Left forelimb (tissue), 1 donor: Measurements from ENCODE around the gene SLC16A11.
A peak's percentile ranks its signal among the peaks of the same experiment; 100 is the strongest.
"Not testable (repeated sequence)": the region's sequence is repeated elsewhere in the genome, so short reads cannot be mapped to it uniquely, and the experiment has no call there.

Source experiments
- DNase-seq: peaks from one replicate; pipeline ENCODE4 v3.0.0-alpha.2; 2018; ENCODE audit warnings: low spot score

SLC16A11 gene

DNA sequence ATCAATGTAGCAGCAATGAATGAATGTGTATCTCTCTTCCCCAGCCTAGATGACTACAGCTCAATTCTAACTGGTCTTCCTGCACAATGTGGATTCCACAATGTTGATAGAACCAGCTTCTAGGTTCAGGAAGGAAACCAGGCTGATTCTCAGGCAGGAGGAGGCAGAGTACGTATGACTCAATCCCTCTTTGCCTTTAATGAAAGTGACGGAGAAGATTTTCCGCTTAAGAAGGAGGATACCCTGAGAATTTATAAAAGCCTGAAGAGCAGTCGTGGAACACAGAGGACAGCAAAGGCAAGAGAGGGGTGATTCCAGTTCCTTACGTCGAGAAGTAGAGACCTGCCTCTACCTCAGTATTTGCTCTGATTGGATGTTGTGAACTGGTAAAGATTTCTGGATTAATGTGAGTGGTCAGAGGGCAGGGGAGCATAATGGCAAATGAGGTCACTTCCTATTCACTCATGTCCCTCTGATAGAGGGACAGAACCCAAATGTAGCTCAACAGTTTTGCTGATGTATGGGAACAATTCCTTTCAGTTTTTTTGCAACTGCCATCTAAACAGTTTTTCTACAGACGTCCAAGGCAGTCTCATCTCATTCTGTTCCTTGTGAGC, 15.0 kb upstream of the SLC16A11 start:
- no peak for DNase-seq

DNA sequence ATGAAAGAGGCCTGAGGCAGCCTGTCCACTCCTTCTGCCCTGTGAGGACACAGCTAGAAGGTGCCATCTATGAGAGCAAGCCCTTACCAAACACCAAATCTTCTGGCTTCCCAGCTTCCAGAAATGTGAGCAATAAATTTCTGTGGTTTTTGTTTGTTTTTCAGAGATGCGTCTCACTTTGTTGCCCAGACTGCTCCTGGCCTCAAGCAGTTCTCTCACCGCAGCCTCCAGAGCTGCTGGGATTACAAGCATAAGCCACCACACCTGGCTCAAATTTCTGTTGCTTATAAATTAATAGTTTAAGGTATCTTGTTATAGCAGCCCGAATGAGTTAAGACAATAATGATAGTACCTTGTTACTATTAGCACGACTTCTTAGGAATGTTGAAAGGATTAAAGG, 12.5 kb upstream of the SLC16A11 start:
- no peak for DNase-seq

DNA sequence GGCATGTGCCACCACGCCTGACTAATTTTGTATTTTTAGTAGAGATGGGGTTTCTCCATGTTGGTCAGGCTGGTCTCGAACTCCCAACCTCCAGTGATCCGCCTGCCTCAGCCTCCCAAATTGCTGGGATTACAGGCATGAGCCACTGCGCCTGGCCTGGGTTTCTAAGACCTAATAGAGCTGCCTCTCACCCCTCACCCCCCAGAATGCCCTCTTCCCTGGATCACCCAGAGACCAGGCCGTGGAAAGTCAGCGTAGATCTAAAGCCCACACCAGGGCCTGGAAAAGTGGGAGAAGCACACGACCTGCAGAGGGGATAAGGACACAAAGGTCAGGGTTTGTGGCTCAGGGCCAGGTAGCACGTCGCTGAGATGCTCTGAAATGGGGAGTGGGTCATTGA, 6.7 kb upstream of the SLC16A11 start:
- not testable (repeated sequence) for DNase-seq

DNA sequence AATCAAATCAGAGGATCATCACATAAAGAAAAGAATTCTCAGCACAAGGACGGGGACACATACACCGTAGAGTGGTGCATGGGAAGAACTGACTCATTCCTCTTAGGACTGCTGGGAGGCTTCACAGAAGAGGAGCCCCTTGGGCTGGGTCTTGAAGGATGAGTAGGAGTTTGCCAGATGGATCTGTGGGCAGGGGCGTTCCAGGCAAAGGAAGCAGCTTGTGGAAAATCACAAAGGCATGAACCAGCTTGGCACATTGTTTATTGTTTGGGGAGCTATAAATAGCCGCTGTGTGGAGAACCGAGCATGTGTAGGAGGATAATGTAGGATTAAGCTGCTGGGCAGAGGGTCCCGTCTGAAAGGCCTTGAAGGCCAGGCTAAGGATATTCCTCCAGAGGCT, 5.1 kb upstream of the SLC16A11 start:
- DNase-seq: no peak

DNA sequence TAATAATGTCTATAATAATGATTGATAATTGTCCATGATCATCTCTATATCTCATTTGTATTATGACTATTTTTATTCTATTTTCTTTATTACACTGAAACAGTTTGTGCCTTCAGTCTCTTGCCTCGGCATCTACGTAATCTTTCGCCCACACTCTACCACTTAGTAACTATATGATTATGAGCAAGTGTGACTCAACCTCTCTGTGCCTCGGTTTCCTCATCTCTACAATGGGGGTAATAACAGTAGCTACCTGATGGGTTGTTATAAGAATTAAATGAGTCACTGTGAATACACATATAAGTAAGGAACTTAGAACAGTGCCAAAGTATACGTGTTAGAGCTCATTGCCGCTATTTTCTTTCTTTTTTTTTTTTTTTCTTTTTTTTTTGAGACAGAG, 3.7 kb upstream of the SLC16A11 start:
- DNase-seq: no peak

DNA sequence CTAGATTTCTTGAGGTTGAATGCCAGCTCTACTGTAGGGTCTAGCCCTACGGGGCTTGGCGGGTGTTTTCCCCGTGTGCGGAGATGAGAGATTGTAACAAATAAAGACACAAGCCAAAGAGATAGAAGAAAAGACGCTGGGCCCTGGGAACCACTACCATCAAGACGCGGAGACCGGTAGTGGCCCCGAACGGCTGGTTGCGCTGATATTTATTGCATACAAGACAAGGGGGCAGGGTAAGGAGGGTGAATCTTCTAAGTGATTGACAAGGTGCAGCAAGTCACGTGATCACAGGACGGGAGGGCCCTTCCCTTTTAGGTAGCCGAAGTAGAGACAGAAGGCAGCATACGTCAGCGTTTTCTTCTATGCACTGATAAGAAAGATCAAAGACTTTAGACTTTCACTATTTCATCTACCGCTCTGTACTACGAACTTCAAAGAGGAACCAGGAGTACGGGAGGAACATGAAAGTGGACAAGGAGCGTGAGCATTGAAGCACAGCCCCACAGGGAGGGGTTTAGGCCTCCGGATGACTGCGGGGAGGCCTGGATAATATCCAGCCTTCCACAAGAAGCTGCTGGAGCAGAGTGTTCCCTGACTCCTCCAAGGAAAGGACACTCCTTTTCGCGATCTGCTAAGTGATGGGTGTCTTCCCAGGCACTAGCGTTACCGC, 3.0 kb upstream of the SLC16A11 start:
- DNase-seq: not testable (repeated sequence)

DNA sequence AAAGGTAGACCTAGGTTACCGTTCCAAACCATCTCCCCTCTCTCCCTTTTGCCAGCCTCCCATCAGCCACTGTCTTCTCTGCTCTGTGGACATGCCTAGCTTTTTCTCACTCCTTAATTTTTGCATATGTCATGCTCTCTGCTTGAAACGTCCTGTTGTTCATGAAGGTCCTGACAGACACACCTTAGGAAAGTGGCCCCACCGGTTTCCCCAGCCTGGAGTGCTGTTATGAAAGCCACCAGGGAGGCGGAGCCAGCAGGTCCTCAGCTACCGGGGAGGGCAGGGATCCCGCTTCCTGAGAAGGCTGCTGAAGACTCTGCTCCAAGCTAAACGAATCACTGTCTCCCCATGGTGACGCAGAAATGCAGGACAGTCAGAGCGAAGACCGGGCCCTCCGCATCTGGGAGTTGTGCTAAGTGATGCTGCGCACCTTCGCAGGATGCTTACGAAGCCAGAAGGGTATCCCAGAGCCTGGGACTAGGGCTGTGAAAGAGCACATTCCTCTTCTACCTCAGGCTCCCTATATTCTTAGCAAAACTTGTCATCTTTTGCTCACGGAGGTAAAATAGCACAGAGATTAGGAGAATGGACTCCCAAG, 2.3 kb upstream of the SLC16A11 start:
- no peak for DNase-seq

DNA sequence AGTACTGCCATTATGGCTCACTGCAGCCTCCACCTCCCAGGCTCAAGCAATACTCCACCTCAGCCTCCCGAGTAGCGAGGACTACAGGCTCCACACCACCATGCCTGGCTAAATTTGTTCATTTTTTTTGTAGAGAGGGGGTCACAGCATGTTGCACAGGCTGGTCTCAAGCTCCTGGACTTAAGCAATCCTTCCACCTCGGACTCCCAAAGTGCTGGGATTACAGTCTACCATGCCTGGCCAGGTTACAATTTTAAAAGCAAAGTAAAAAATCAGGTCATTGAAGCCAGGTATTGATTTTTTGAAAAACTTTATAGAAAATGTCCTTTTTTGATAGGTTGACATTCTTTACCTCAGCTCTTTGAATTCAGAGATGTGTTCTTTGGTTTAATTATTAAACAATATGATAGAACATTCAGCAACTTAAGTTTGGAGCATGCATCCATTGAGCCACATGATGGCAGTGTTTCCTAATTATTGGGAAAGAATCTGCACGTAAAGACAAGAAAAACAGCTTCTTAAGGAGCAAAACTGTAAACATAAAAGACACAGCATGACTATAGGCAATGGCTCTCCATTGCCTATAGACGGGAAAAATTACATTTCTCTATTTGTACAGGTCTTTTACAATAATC, 1.7 kb upstream of the SLC16A11 start:
- no peak for DNase-seq

DNA sequence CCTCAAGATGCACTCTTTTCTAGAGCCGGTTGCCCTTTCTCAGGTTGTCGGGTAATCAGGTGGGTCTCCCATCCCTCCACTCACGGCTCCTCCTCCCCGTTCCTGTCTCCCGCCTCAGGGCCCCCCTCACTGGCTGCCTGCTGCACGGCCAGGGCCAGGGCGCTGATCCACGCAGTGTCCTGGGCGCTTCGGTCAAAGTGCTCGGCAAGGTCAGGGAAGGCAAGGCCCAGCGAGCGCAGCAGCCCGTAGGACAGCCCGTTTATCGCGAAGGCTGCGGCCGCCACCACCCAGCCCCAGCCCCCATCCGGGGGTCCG, 753 bp downstream of the SLC16A11 start:
- DNase-seq: no peak

DNA sequence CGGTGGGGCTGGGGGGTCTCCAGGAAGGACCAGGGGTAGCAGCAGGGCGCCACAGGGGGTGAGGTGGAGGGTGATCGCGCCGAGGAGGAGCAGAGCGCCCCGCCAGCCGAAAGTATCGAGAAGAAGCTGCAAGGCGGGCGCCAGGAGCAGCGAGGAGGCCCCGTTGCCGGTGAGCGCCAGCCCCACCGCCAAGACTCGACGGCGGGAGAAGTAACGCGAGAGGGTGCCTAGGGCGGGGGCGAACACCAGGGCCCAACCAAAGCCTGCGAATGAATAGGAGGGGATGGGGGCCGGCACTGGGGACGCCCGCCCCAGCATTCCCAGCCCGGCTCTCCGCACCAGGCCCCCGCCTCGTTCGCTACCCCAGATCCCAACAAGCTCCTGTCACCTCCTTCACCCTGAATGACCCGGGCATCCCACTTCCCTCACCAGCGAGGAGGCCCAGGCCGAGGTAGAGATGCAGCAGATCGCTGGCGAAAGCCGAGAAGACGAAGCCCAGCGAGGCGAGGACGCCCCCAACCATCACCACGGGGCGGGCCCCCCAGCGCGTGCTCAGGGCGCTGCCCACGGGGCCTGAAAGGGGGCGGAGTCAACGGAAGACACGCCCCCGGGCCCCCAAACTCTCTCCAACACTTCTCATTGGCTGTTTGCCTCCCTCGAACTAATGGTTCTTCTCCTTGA, 1.3 kb downstream of the SLC16A11 start:
- DNase-seq: no peak

DNA sequence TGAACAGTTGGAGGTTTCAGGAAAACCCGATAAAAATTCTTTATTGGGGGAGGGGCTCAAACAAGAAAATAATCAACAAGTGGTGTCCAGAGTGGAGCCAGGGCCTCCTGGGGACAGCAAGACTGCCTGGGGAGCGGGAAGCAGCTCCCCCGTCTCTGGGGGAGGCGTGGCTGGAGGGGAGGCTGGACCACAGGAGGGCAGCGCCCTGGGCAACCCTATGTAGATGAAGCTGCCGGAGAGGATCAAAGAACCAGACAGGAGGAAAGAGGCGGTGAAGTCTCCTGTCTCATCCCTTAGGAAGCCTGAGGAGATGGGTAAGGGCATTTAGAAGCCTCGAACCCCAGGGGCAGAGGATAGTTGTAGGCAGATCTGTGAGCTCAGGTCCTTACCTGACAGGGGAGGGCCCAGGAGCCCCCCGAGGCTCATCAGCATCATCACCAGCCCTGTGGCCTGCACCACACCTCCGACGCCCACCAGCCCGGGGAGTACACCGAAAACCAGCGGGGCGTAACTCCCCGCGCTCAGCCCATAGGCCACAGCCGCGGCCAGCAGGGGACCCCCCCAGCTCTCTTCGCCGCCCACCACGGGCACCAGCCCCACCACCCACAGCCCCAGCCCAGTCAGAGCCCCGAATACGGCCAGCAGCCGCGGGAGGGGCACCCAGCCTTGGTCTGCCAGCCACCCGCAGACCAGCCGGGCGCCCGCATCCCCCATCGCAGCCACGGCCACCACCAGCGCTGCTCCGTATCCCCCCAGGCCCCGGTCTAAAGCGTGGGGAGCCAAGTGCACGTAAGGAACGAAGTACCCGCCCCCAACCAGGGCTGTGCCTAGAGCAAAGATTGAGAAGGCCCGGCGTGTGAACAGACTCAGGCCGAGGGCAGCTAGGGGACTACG, 2.0 kb downstream of the SLC16A11 start:
- no peak for DNase-seq

DNA sequence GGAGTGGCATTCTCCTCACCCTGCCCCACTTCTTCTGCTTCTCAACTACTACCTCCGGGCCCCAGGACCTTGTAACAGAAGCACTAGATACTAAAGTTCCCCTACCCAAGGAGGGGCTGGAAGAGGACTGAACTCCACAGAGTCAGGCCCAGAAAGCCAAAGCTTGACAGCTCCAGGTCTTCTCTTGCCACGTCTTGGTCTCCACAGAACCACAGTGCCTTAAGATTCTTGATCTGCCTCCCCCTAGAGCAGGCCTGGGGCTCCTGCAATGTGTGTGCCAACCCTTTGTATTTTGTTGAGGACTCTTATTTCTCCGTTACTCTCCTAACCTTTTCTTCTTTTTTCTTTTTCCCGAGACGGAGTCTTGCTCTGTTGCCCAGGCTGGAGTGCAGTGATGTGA, 4.1 kb downstream of the SLC16A11 start:
- no peak for DNase-seq

DNA sequence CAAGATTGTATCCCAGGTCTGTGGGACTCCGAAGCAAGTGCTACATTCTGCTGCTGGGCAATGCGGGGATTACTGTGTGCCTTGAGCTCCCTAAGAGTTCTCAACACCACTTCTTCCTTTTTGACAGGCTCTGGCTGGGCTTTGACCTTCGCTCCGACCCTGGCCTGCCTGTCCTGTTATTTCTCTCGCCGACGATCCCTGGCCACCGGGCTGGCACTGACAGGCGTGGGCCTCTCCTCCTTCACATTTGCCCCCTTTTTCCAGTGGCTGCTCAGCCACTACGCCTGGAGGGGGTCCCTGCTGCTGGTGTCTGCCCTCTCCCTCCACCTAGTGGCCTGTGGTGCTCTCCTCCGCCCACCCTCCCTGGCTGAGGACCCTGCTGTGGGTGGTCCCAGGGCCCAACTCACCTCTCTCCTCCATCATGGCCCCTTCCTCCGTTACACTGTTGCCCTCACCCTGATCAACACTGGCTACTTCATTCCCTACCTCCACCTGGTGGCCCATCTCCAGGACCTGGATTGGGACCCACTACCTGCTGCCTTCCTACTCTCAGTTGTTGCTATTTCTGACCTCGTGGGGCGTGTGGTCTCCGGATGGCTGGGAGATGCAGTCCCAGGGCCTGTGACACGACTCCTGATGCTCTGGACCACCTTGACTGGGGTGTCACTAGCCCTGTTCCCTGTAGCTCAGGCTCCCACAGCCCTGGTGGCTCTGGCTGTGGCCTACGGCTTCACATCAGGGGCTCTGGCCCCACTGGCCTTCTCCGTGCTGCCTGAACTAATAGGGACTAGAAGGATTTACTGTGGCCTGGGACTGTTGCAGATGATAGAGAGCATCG, 5.6 kb downstream of the SLC16A11 start:
- no peak for DNase-seq

DNA sequence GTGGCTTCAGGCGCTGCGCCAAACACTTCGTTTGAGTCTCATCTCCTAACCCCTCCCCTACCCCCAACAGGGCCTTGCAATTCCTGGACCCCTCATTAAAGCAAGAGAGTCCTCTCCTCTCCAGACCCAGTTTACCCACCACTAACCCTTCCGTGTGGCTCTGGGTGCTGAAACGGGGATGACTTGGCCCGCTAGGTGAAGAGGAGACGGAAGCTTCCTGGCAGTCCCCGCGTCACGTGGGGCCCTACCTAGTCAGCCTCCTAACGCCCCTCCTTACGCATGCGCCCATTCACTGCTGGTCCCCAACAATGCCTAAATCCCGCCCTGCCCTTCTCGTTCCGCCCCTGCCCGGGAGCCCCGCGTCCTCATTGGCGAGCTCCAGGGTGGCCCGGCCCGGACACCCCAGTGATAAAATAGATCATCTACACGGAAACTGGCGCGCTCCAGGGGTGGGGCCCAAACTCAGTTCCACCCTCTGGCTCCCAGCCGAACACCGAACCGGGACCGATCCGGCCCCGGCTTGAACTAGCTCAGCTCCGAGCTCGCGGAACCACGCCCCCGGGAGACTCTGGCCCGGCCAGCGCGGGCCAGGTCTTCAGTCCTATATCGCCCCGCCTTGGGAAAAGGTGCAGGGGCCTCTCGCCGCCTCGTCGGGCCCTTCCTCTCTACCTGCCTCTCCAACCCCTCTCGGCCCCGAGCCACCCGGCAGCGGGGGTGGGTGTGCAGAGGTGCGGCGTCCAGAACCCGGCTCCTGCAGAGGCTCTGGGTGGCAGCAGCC, 8.1 kb downstream of the SLC16A11 start, which contains the start of gene SLC16A13:
Gene SLC16A13 (plus strand): TSS at position 425 of the 778 bp plus-strand sequence. CDS start 368 bp downstream, outside the sequence.
- DNase-seq: peak; percentile 88

DNA sequence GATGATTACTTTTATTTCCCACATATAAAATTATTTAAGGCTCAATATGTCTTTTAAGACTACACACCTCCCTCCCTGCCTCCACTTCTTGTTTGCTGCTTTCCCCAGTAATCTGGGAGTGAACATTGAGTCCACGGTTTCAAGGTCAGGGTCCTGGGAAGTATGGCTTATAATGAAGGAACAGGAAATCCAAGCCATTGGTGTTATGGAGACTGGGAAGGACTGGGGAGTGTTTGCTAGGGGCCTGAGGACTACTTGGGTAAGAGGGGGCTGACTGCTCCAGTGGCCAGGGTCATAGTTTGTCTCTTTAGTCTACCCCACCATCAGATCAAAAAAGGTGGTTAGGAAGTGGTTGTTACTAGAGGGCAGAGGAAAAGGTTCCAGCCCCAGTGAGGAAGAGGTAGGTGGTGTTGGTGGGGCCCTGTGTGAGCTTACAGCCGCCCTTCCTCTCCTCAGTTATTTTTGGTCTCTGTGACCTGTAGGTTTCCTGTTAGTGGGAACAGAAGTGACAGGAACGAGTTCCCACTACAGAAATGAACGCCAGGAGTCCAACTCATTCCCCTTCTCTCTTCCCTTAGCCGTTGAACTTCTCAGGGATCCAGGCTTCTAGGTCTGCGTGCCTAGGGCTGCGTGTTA, 8.8 kb downstream of the SLC16A11 start:
- DNase-seq: no peak

DNA sequence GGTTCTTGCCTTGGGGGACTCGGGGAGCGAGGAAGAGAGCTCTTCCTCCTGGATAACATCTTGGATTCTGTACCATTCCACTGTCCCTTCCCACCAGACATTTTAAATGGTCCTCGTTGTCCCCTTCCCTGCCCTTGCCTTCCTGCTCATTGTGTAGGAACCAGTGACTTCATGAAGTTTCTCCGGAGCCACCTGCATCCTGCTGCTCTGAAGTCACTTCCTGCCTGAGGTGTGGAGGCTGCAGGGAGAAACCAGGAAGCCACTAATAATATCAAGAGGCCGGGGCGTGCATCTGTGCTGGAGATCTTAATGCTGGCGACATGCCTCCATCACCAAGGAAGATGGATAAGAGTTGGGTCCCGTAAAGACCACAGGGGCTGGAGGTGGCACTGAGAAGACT, 14.2 kb downstream of the SLC16A11 start:
- DNase-seq: no peak

DNA sequence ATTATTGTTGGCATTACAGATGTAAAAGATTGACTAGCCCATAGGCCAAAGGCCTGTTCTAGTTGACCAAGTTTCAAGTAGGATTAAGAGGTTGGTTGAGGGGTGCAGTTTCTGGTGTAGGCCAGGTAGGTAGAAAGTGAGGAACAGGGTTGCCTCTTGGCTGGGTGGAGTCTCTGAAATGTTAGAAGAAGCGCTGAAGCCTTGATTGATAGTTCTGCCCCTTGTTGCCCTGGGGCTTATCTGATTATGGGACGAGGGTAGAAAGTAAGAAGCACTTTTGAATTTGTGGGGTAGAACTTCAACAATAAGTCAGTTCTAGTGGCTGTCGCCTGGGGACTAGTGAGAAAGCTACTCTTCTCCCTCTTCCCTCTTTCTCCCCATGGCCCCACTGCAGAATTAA, 14.8 kb downstream of the SLC16A11 start:
- no peak for DNase-seq

DNA sequence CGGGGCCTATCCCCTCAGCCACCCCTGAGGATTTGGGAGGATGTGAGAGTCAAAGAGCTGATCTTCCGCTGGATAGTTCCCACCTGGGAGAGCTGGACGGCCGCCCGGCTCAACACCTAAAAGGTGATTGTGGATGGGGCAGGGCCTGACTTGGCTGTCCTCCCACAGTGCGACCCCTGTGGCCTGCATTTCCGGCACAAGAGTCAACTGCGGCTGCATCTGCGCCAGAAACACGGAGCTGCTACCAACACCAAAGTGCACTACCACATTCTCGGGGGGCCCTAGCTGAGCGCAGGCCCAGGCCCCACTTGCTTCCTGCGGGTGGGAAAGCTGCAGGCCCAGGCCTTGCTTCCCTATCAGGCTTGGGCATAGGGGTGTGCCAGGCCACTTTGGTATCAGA, 16.6 kb downstream of the SLC16A11 start:
- DNase-seq: no peak

DNA sequence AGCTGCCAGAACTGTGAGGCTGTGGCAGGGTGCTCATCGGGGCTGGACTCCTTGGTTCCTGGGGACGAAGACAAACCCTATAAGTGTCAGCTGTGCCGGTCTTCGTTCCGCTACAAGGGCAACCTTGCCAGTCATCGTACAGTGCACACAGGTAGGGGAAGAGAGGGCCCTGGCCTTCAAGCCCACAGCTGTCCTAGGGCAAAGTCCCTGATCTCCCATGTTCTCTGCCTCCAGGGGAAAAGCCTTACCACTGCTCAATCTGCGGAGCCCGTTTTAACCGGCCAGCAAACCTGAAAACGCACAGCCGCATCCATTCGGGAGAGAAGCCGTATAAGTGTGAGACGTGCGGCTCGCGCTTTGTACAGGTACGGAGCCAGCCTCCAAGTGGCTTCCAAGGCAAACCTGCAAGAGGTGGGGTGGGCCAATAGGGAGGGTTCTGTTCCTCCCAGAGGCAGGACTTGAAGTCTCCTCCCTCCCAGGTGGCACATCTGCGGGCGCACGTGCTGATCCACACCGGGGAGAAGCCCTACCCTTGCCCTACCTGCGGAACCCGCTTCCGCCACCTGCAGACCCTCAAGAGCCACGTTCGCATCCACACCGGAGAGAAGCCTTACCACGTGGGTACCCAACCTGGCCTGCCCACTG, 17.3 kb downstream of the SLC16A11 start:
- no peak for DNase-seq
